ENCODE results near the gene TPRG1L.

TPRG1L gene

GRCh38 chr1:3675436-3675835 lies 50.6 kb downstream of the TPRG1L start:
- DNase-seq (ENCODE audit: low read depth), result no peak
- no peak for TF ChIP-seq CTCF (conservative IDR thresholded peaks at IDR 0.05; ENCODE audit: low read depth, low read length)
- no peak overlapping the region for H3K4me3 ChIP-seq (ENCODE audit: low read depth, low read length)

- no peak for DNase-seq (ENCODE audit: low read depth)
- TF ChIP-seq CTCF (conservative IDR thresholded peaks at IDR 0.05; ENCODE audit: low read depth, low read length), result no peak
- H3K4me3 ChIP-seq (ENCODE audit: low read depth, low read length), result no peak overlapping the region
Observed at GRCh38 chr1:3676581-3677470, 52.0 kb downstream of the TPRG1L start.

DNA sequence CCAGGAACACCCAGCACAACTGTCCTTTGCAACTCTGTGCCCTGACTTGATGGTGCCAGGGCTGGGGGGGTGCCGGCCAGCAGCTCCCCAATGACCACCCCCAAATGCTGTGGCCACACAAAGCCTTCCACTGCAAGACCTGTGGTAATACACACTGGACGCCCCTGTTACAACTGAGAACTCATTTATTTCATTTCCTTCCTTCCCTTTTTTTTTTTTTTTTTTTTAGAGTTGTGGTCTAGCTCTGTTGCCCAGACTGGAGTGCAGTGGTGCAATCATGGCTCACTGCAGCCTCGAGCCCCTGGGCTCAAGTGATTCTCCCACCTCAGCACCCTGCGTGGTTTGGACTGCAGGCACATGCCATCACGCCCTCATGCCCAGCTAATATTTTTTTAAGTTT lies 52.7 kb downstream of the TPRG1L start:
- no peak overlapping the region for H3K4me3 ChIP-seq (ENCODE audit: low read depth, low read length)
- no peak for TF ChIP-seq CTCF (conservative IDR thresholded peaks at IDR 0.05; ENCODE audit: low read depth, low read length)
- no peak for DNase-seq (ENCODE audit: low read depth)

DNA sequence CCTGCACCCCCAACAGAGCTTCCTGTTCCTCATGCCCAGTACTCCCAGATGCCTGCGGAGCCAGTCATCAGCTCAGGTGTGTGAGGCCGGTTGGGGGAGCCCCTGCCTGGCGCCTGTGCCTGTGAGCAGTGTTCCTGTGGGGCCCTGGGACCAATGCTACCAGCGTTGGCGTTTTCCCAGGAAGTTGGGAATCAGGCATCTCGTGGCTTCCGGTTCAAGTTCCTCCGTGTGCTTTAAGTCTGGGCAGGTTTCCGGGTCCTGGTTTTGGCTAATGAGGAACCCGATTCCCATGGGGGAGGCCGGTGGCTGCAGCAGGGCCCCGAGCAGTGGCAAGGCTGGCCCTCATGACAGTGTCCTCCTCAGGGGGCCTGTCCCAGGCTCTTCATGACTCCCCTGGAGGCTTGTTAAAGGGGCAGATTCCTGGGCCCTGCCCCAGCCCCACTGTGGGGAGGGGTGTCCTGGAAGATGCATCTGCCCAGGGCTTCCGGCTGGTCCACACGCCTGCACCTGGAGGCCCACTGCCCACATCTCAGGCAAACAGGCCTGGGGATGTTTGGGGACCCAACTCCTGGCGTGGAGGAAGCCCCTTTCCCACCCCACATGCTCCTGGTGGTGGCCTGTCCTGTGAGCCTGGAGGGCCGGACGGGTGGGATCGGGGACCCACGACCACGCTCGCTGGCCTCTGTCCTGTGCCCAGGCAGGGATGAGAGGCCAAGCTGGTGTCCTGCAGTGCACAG lies 53.7 kb downstream of the TPRG1L start:
- H3K4me3 ChIP-seq (ENCODE audit: low read depth, low read length), result no peak overlapping the region
- no peak for TF ChIP-seq CTCF (conservative IDR thresholded peaks at IDR 0.05; ENCODE audit: low read depth, low read length)
- no peak for DNase-seq (ENCODE audit: low read depth)

DNA sequence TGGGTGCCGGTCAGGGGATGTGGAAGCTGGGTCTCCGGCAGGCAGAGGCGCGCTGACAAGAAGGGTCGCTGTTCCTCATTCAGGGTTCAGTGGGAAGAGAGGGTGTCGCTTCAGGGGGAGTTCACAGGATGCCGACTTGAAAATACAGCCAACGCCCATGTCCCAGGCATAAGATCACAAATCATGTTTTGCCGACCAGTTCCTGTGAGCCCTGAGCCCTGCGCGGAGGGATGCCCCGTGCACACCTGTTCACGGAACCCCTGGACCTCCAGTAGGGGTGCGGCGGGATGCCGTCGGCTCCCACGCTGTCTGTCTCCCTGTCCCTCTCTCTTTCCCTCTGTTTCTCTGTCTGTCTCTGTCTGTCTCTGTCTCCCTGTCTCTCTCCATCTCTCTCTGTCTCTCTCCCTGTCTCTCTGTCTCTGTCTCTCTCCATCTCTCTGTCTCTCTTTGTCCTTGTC lies 54.3 kb downstream of the TPRG1L start:
- no peak overlapping the region for H3K4me3 ChIP-seq (ENCODE audit: low read depth, low read length)
- TF ChIP-seq CTCF (conservative IDR thresholded peaks at IDR 0.05; ENCODE audit: low read depth, low read length), result no peak
- no peak for DNase-seq (ENCODE audit: low read depth)

All from choroid plexus epithelial cell (primary cell).